Transverse colon (tissue), 3 donors: ENCODE results near the gene DYNLRB2.

ENCODE experiments used
- CTCF ChIP-seq, 5 experiments: fragments of 200-600 bp in 3 of 5; fragments of 450-650 bp in 2 of 5; sonication (generic) in 3 of 5; IDR thresholded peaks; 1 replicate in 2 of 5; 2 replicates in 3 of 5; pipeline ENCODE4 v1.5.1; 2016 to 2017; ENCODE audit warnings: antibody characterized with exemption in 5 of 5, inconsistent platforms in 3 of 5, mild to moderate bottlenecking in 2 of 5, moderate library complexity in 1 of 5
- EP300 ChIP-seq: sonication (generic); formaldehyde crosslinking; IDR thresholded peaks from one replicate; pipeline ENCODE4 v1.6.1; 2017; ENCODE audit warnings: antibody characterized with exemption, low read depth

GRCh38 chr16:80541306-80541694 is 507 bp downstream of the DYNLRB2 start:
- TF ChIP-seq EP300 (no peak), CTCF (IDR thresholded peaks at IDR 0.05) (no peak)
